ENCODE data around the gene GADD45B.

GADD45B gene

GRCh38 chr19:2454199-2454961, 21.5 kb upstream of the GADD45B start:
- Histone ChIP-seq H3K9me2 (replicated peaks; ENCODE audit: insufficient read depth, low read length) (no peaks in the 10 kb centered on the region), H3K36me3 (ENCODE audit: low read length) (no peaks in the 10 kb centered on the region), H4K20me1 (ENCODE audit: low read depth, low read length) (peaks cover 7% of the 10 kb centered on the region; the same call in 1 of the 2 replicates), H3K4me3 (ENCODE audit: insufficient read depth, low read length, poor library complexity, severe bottlenecking) (no peak overlapping the region), H3K27ac (ENCODE audit: low read depth, low read length) (peak overlapping the region; percentile 86; the same call in 1 of the 2 replicates), H2AFZ (ENCODE audit: low read depth, low read length, severe bottlenecking) (no peak overlapping the region), H3K27me3 (ENCODE audit: low read length) (no peaks in the 10 kb centered on the region), H3K9me3 (ENCODE audit: insufficient read depth, low read length) (no peaks in the 10 kb centered on the region), H3K4me2 (ENCODE audit: low read depth, low read length, poor library complexity, severe bottlenecking) (peak overlapping the region; percentile 77), H3F3A (ENCODE audit: insufficient read depth) (peaks cover 13% of the 10 kb centered on the region; the same call in 1 of the 2 replicates), H3K79me2 (ENCODE audit: insufficient read depth, low read length) (peaks cover 70% of the 10 kb centered on the region), H3K9ac (ENCODE audit: low read length) (peak overlapping the region; percentile 100)
- TF ChIP-seq CTCF (IDR thresholded peaks at IDR 0.05; ENCODE audit: insufficient read depth, low read length, poor library complexity, severe bottlenecking) (no peak), EZH2phosphoT487 (conservative IDR thresholded peaks at IDR 0.05; ENCODE audit: low read length) (no peak)

- Histone ChIP-seq H3K9me3 (ENCODE audit: insufficient read depth, low read length) (no peaks in the 10 kb centered on the region), H4K20me1 (ENCODE audit: low read depth, low read length) (peaks cover 7% of the 10 kb centered on the region; the same call in 1 of the 2 replicates), H3K9me2 (replicated peaks; ENCODE audit: insufficient read depth, low read length) (no peaks in the 10 kb centered on the region), H3K79me2 (ENCODE audit: insufficient read depth, low read length) (peaks cover 63% of the 10 kb centered on the region), H3K9ac (ENCODE audit: low read length) (peak overlapping the region; percentile 100), H3K4me2 (ENCODE audit: low read depth, low read length, poor library complexity, severe bottlenecking) (peak overlapping the region; percentile 77), H3K36me3 (ENCODE audit: low read length) (no peaks in the 10 kb centered on the region), H3K27ac (ENCODE audit: low read depth, low read length) (peak overlapping the region; percentile 86), H3F3A (ENCODE audit: insufficient read depth) (peaks cover 13% of the 10 kb centered on the region; the same call in 1 of the 2 replicates), H2AFZ (ENCODE audit: low read depth, low read length, severe bottlenecking) (no peak overlapping the region), H3K27me3 (ENCODE audit: low read length) (no peaks in the 10 kb centered on the region), H3K4me3 (ENCODE audit: insufficient read depth, low read length, poor library complexity, severe bottlenecking) (peak overlapping the region; percentile 96)
- TF ChIP-seq CTCF (IDR thresholded peaks at IDR 0.05; ENCODE audit: insufficient read depth, low read length, poor library complexity, severe bottlenecking): no peak
- no peak for TF ChIP-seq EZH2phosphoT487 (conservative IDR thresholded peaks at IDR 0.05; ENCODE audit: low read length)
Observed at GRCh38 chr19:2454962-2455850, 20.7 kb upstream of the GADD45B start.

- TF ChIP-seq EZH2phosphoT487 (conservative IDR thresholded peaks at IDR 0.05; ENCODE audit: low read length) (no peak), CTCF (IDR thresholded peaks at IDR 0.05; ENCODE audit: insufficient read depth, low read length, poor library complexity, severe bottlenecking) (no peak)
- H3K27ac ChIP-seq (ENCODE audit: low read depth, low read length): peak overlapping the region; percentile 86
- H3K9ac ChIP-seq (ENCODE audit: low read length): peak overlapping the region; percentile 100
Observed at GRCh38 chr19:2455851-2456570, 19.9 kb upstream of the GADD45B start.

More at GRCh38 chr19:2455851-2456570, 19.9 kb upstream of the GADD45B start:
- no peak overlapping the region for H2AFZ ChIP-seq (ENCODE audit: low read depth, low read length, severe bottlenecking)
- no peaks in the 10 kb centered on the region for H3K9me3 ChIP-seq (ENCODE audit: insufficient read depth, low read length)
- no peaks in the 10 kb centered on the region for H3K27me3 ChIP-seq (ENCODE audit: low read length)
- peaks cover 7% of the 10 kb centered on the region; the same call in 1 of the 2 replicates for H4K20me1 ChIP-seq (ENCODE audit: low read depth, low read length)
- H3K79me2 ChIP-seq (ENCODE audit: insufficient read depth, low read length): peaks cover 55% of the 10 kb centered on the region
- H3F3A ChIP-seq (ENCODE audit: insufficient read depth): peaks cover 12% of the 10 kb centered on the region; the same call in 1 of the 2 replicates
- H3K4me2 ChIP-seq (ENCODE audit: low read depth, low read length, poor library complexity, severe bottlenecking): peak overlapping the region; percentile 77
- no peaks in the 10 kb centered on the region for H3K36me3 ChIP-seq (ENCODE audit: low read length)
- no peaks in the 10 kb centered on the region for H3K9me2 ChIP-seq (replicated peaks; ENCODE audit: insufficient read depth, low read length)
- H3K4me3 ChIP-seq (ENCODE audit: insufficient read depth, low read length, poor library complexity, severe bottlenecking): peak overlapping the region; percentile 96
